ENCODE measurements around the gene PLD6.

The PLD6 gene

DNA sequence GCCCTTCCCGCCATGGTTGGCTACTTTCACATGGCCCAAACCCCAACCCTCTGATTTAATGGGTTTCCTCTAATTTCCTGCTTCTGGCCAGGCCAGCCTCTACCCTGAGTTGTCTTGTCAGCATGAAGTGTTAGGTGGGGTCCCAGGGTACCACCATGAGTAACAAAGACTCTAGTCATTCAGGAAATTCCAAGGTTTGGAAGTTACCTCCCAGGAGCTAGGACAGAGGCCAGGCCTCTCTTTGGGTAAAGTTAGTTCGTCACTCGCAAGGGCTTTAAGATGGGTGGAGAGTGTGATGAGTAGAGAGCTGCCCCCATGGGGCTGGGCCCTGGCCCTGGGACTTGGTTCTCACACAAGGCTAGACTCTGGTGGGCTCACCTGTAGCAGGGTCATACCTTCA, 54.6 kb downstream of the PLD6 start:
- in situ Hi-C loops (cut with HindIII; ENCODE audit: low sequenced_read_pairs): no loop called here
- H3K4me3 ChIP-seq (ENCODE audit: low read depth, low read length): no peak overlapping the region
- no peak for DNase-seq (ENCODE audit: low read depth)
- TF ChIP-seq, protein P1, sequence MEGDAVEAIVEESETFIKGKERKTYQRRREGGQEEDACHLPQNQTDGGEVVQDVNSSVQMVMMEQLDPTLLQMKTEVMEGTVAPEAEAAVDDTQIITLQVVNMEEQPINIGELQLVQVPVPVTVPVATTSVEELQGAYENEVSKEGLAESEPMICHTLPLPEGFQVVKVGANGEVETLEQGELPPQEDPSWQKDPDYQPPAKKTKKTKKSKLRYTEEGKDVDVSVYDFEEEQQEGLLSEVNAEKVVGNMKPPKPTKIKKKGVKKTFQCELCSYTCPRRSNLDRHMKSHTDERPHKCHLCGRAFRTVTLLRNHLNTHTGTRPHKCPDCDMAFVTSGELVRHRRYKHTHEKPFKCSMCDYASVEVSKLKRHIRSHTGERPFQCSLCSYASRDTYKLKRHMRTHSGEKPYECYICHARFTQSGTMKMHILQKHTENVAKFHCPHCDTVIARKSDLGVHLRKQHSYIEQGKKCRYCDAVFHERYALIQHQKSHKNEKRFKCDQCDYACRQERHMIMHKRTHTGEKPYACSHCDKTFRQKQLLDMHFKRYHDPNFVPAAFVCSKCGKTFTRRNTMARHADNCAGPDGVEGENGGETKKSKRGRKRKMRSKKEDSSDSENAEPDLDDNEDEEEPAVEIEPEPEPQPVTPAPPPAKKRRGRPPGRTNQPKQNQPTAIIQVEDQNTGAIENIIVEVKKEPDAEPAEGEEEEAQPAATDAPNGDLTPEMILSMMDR (IDR thresholded peaks at IDR 0.05; ENCODE audit: low read depth, low read length, missing control alignments): no peak

DNA sequence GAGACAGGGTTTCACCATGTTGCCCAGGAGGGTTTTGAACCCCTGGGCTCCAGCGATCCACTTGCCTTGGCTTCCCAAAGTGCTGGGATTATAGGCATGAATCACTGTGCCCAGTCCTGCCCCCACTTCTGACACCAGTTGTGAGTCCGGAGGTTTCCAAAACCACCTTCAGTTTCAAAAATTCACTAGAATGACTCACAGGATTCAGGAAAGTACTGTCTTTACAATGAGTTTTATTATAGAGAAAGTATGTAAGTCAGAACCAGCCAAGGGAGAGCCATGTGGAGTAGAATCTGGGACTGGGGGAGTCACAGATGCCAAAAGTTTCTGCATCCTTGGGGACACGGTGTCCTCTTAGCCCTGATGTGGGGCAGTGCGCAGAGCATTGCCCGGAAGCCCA, 55.1 kb downstream of the PLD6 start:
- TF ChIP-seq, protein P1 (IDR thresholded peaks at IDR 0.05; ENCODE audit: low read depth, low read length, missing control alignments): no peak
- H3K4me3 ChIP-seq (ENCODE audit: low read depth, low read length): no peak overlapping the region
- peak; percentile 65 for DNase-seq (ENCODE audit: low read depth)
- in situ Hi-C loops (cut with HindIII; ENCODE audit: low sequenced_read_pairs): no loop called here

Data from astrocyte of the cerebellum (primary cell).